Measurements from ENCODE around the gene PRSS38.
A peak's percentile ranks its signal among the peaks of the same experiment; 100 is the strongest.

Gene PRSS38

DNA sequence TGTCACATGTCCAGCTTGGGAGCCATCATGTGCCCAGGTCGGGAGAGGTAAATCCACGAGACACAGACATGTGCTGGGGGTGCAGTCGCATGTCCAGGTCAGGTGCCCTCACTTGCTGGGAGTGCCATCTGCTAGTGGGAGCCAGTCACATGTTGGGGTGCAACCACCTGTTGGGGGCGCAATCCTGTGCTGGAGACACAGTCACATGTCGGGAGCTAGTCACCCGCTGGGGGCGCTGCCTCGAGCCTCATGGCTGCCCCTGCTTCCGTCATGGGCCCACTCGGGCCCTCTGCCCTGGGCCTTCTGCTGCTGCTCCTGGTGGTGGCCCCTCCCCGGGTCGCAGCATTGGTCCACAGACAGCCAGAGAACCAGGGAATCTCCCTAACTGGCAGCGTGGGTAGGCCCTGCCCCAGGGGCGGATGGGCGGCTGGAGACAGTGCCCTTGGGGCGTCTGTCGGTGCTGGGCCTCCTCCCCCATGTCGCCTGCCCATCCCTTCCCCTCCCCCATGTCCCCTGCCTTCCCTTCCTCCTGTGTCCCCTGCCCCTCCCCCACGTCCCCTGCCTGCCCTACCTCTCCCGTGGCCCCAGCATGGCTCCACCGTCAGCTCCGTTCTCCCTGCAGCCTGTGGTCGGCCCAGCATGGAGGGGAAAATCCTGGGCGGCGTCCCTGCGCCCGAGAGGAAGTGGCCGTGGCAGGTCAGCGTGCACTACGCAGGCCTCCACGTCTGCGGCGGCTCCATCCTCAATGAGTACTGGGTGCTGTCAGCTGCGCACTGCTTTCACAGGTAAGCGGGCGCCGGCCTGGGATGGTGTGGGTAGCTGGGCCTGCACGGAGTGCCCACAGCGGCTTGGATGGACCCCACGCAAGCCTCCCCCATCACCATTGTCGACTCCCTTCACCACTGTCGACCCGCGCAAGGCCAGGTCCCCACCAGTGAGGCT lies at the start of gene PRSS38:
TSS of gene PRSS38 (plus strand) at position 208 of the 942 bp plus-strand sequence. CDS start at position 250, 42 bp downstream.
- DNase-seq = no peak

DNA sequence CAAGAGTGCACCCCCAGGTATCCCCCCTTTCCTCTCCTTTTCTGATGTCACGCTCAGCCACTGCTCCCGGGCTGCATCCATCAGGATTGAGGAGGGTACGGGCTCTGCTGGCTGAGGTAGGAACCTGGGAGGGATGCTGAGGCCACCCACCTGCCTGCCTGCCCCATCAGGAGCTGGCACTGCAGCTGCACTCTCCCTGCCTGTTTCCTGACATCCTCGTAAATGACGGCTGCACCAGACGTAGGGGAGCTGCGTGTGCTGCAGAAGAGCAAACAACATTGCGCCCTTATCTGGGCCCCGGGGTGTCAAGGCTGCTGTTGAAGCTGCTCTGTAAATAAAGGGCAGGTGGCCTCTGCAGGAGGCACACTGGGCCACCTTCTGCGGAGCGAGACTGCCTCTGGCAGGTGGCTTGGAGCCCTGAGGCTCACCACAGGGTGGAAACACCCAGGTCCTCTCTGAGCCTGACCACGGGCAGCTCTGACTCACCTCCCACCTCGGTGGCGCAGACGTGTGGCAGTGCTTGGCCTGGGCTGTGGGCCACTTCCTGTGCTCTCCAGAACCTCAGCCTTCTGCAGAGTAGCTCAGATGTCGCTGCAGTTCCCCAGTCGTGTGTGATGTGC lies 49.4 kb upstream of the PRSS38 start:
- DNase-seq = peak; percentile 89

DNA sequence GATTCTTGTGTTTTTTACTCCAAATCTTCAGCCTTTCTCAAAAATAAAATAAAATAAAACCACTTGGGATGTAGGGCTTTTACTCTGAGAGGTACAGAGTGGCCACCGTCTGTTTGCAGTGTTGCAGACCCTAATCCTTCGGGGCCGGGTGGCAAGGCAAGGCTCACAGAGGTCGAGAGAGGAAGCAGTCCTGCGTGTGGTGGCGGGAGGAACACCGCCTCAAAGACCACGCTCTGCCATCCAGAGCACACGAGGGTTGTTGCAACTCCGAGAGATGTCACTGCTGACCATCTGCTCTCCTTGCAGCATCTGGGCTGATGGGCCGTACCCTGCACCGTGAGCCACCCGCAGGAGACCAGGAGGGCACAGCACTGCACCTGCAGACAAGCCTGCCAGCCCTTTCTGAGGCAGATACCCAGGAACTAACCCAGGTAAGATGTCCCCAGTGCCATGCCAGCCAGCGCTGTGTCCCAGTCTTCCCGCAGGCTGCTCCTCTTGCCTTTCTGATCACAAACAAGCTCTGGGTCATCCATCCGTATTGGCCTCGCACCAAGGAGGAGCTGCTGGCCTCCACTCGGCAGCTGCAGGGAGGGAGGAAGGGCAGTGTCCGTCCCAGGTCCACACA lies 48.7 kb upstream of the PRSS38 start:
- no peak for DNase-seq

DNA sequence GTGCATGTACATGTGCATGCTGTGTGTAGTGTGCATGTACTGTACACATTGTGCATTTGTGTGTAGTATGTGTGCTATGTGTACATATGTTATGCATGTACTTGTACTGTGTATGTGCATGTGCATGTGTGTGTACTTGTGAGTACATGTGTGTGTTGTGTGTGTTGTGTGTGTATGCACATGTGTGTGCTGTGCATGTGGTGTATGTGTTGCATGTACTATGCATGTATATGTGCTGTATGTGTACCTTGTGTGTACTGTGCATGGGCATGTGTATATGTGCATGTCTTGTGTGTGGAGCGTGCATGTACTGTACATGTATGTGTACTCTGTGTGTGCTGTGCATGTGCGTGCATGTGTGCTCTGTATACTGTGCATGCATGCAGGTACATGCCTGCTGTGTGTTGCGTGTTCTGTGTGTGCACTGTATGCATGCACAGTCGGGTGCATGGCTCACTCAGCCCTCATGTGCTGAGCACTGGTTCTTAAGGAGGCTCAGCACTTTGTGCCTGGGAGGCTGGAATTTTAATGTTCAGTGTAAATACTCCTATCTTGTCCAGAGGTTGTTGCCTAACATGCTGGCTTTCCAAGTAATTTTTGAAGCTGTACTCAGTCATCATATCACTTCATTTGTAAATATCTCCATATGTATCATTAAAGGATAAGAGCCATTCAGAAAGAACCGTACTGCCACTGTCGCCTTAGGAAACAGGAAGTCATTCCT lies 47.9 kb upstream of the PRSS38 start:
- no peak for DNase-seq

DNA sequence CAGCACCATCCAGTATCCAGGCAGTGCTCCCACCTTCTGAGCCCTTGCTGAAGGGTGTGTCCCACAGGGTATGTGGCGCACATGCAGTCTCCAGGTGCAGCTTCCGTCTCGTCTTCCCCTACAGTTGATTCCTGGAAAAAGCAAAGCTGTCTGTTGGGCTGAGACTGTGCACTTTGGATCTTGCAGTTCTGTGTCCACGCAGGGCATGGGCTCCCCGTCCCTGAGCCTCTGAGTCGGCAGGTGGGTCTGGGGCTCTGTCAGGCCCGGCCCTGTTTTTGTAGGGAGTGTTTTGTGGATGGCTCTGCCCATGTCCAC lies 47.4 kb upstream of the PRSS38 start:
- no peak for DNase-seq

DNA sequence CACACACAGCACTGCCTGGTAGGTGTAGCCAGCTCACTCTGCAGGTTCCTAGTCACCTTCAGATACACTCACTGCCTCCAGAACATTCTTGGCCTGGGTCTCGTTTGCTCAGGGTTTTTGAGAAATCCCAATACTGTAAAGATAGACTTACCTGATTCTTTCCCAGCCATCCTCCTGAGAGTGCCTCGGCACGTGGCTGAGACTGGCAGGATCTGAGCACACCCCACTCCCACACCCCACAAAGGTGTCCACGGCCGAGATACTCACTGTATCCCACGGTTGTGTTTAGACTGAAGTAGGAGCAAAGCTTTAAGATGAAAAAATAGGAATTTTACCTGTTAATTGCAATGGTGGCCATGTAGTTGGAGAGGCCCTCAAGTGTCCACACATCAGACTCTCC lies 46.8 kb upstream of the PRSS38 start:
- DNase-seq = no peak

DNA sequence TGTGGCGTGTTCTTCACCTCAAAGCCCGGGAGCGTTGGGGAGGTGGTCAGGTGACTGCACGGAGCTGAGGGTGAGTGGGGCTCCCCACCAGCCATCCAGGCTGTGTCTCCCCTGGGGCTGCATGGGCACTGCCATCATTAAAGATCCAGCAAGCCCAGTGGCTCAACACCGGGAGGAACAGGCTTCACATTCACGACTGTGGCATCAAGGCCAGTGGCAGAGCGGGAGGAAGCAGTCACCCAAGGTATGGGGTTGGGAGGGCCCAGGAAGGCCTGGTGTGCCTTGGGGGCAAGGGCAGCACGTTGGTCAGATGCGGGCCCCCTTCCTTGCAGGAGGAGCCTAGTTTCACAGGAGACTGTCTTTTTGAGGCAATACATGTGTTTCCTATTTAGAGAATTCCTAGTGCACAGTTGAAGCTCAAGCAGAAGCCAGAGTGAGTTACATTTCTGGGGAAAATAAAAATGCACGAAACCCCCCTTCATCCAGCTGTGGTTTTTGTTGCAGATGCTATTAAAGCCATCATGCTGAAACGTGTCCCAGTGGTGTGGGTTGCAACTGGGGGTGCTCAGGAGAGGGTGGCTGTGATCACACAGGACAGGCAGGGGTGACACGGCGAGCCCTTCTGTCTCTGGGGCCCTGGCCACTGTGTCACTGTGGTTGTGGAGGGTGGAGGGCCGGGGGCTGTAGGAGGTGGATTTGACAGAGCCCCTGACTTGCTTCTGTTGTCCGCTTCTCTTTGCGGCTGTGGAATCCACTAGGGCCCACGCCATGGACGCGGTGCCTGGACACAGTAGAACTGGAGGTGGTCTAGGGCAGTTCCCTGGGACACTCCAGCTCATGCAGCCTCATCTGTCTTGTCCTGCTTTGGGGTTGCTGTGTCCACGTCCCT lies 46.2 kb upstream of the PRSS38 start:
- DNase-seq = no peak

DNA sequence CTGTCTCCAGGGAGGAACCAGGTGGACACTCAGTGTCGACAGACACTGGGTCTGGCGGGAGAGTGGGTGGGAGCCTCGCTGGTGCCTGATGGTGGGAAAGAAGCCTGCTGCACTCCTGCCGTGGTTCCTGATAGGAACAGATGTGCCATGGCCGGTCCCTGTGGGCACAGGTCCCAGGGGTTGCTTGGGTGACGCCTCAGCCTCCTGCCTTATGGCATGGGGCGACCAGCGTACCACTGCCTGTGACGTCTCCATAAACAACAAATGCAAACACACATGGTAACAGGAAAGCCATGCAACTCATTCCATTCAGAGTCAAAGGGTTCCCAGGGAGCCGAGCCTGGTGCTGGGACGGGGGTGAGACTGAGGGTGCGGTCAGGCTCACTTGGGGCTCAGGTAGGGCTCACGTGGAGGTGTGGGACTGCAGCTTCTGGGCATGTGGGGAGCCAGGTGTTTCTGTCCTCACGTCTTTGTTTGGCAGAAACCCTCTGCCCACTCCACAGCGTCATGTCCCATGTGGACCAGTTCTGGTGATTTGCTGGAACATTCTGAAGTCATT lies 45.5 kb upstream of the PRSS38 start:
- DNase-seq = no peak

DNA sequence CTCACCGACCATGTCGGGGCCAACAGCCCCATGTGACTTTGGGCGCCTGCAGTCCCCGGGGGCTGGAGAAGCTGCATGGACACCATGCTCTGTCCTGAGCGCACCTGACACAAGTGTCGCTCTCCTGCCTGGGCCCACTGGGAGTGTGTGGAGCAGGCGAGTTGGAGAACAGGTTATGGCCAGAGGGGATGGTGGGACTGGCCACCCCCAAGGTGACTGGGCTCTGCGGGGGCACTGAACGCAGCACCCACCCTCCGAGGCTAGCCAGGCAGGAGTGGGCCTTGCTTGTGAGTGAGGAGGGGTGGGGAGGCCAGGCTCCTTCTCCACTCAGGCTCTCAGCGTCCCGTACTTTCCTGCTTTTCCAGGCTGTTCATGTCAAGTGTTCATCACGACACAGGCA lies 44.7 kb upstream of the PRSS38 start:
- no peak for DNase-seq

DNA sequence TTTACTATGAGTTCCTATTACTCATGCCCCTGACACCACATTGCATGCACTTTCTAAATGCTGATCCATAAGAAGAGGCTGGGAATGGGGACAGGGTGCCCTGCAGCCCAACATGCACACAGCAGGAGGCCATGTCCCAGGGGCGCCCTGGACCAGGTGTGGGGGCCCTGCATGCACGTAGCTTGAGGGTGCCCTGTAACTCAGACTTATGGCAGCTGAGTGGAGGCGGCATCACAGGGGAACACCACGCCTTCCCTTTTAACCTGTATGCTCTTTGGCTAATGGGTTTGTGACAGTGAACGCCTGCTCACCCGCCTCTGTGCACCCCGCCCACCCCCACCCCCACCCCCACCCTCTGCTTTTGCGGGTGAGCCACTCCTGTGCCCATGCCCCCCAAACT lies 44.1 kb upstream of the PRSS38 start:
- DNase-seq = no peak

DNA sequence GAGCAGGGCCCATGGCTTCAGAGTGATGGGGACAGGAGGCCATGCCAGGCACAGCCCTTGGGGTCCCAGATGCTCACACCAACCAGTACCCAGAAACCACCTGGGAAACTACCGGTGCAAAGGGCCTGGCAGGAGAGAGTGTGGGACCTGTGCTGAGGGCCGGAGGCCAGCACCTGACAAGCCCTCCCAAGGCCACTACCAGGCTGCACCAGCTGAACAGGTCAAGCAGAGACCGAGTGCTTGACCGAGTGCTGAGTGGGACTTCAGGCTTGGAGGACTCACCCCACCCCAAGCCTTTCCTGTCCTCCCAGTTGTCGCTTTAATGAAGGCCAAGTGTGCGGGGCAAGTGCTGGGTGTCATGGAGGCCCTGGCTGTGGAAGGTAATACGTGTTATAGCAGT lies 43.7 kb upstream of the PRSS38 start:
- DNase-seq = no peak

DNA sequence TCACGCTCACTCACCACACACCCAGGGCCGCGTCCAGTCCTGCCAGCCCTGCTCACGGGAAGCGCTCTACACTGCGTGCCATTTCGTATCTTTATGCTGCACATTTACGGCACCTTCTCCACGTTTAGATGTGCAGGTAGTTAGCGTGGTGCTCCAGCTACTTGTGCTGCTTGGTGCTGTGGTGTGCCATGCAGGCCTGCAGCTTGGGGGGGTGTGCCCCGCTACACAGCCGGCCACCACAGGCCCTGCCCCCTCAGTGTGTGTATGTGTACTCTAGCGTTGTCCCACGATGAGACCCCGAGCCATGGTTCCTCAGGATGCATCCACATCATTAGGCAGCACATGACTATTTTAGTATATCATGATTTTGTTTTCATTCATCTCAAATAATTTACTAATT lies 41.9 kb upstream of the PRSS38 start:
- DNase-seq = no peak

DNA sequence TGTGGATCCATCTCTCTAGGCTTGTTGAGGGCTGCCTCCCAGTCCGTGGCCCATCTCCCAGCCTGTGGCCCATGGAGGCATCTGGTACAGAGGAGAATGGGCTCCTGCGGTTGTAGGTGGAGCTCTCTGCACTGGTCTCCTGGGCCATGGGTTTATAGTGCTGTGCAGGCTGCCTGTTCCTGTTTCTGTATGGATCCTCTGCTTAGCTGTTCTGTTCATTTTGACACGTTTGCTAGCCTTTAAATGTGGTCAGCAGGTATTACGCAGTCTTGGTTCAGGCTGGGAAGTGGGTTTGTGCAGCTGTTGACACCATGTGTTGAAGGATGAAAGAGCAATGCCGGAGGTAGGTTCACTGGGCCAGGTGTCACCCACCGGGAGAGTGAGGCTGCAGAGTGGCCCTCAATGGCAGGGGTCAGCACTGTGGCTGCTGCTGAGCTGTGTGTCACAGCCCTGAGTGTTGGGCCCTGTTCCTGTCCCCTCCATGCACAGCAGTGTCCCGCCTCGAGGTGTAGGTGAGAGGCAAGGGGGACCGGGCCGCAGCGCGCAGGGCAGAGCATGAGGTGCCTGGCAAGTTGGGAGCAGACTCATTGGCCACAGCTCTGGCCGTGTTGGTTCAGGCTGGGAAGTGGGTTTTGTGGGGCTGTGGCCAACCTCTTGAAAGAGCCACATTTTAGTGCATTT lies 41.3 kb upstream of the PRSS38 start:
- DNase-seq = peak; percentile 31

DNA sequence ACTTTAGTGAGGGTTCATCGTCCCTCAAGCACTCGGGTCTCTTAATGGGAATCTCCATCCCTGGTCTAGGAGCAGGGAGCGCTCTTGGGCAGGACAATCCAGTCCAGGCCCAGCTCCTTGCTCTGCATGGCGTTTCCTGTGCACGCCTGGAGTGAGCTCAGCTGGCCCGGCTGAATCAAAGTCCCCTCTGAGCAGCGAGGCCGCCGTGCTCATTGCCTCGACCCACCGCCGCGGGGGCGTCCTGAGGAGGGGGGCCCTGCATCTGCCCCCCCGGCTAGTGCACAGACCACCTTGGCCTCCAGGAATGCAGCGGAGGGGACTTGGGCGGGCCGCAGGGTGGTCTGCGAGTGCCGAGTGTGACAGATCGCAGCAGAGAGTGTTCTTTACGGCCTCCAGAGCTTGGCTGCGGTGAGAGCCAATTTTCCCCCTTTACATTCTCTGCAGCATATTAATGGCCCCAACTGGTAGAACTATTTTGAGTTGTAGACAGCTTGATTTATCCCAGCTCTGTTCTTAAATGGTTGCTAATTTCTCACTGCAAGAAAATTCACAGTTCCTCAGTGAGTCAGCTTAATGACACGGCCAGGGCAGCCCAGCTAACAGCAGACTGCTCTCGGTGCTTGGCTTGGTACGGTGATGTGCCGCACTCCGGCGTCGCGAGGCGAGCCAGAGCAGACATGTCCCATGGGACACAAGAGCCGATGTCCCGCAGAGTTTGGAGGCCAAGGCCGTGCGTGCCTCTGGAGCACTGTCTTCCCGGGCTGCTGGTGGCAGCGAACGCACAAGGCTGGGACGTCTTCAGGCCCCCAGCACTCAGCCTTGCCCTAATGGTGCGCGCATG lies 40.4 kb upstream of the PRSS38 start:
- DNase-seq = no peak

DNA sequence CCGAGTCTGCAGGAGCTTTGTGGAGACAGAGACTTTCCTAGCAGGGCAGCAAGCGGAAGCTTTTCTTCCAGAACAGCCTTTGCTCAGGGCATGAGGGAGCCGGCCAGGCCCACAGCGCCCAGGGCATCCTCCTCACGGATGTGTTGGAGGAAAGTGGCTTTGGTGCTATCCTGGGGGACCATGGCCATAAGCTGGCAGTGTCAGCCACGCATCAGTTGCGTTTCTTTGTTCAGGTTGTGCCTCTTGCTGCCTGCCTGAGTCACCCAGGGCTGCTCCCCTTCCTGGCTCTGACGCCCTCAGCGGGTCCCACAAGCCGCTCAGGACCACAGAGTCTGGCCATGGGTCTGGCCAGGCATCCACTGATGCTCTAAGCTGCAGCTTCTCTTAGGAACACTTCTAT lies 39.6 kb upstream of the PRSS38 start:
- no peak for DNase-seq

DNA sequence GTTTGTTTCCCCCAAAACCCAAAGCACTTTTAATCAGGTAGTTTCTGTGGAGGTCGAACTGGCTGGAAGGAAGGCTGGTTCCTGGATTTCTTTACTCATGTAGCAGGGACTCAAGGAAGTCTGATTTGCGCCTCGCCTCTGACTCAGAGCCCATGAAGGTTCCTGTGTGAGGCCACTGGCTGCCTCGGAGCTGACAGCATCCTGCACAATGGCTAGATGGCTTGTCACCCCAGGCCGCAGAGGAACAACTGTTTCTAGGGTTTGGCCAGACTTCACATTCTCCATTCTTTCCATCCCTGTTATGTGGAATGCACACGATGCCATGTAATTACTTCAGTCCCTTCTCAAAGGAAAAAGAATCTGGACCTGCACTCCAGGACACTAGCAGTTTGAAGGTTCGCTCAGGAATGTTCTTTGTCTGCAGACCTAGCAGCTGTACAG lies 39.1 kb upstream of the PRSS38 start:
- no peak for DNase-seq

DNA sequence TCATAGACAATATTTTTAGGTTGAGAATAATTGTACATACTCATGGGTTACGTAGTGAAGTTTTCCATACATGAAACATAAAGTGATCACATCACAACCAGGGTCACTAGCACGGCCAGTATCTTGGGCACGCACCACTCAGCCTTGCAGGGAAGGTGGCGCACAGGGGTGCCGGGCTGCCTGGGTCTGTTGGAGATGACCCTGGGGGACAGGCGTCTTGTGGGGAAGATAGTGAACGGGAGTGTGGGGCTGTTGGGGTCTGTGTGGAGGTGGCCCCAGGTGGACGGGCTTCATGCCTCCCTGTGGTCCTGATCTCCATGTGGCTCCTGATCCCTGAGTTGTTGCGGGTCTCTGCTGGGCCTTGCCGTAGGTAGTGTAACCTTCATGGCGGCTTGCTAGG lies 38.3 kb upstream of the PRSS38 start:
- DNase-seq = no peak

DNA sequence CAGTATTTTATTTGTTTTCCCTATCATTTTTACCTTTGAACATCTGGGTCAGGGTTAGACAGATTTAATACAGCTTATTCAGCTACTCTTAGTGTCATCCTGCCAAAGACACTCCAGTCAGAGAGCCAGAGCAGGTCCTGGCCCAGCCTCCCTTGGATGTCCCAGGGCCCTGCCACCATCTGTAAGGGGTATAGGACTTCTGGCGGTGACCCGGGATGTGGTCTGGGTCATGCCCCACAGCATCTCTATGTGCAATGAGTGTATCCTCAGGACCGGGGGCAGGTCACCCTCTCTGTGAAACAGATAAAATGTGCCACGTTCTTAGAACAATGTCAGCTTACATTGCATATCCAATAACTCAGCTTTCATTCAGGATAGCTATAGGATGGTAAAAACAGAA lies 37.8 kb upstream of the PRSS38 start:
- DNase-seq = no peak

DNA sequence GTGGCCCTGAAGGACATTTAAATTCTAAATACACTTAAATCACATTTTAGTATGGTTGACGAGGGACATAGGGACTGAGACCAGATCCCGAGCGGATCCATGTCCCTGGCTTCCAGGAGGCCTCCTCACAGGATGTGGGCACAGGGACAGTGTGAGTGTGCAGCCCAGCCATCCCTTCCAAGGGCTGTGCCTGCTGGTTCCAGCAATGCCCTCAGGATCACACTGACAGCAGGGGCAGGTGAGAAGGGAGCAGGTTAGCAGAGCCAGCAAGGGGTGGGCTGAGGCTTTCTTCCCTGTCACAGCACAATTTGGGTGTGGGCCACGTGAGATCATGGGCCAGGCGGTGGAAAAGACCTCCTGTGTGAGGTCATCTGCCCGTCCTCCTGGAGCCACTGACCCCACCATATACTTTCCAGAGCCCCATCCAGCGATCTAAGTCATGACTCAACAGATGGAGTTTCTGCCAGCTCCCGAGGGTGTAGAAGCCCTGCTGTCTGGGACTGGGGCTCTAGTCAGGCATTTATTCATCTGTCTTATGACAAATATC lies 37.0 kb upstream of the PRSS38 start:
- DNase-seq = no peak

DNA sequence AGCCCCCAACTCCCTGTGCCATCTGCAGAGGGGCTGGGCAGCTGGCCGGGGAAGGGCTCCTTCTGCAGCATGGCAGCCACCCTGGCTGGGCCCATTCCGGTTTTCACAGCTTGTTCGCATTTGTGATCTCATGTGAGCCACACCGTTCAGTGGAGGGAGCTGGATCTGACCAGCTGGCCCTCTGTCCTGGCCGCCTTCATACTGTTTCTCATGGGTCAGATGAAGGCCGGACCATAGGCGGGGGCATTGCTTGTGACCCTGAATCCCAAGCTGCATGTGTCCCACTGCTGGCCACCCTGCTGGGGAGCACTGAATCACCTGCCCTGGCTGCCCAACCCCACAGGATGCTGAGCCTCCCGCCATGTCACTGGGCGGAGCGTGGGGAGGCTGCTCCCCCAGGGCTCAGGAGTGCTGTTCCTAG lies 36.4 kb upstream of the PRSS38 start:
- DNase-seq = no peak
